PC-9 (cell line): ENCODE results near the gene ARHGEF6.
"Not testable (repeated sequence)": the region's sequence is repeated elsewhere in the genome, so short reads cannot be mapped to it uniquely, and the experiment has no call there.

Experiments used
- CTCF ChIP-seq: fragments of 200-600 bp; sonication (generic); conservative IDR thresholded peaks from 2 replicates; pipeline ENCODE4 v1.6.1; 2017; ENCODE audit warnings: mixed run types, antibody characterized with exemption, mild to moderate bottlenecking, moderate library complexity
- EZH2 ChIP-seq: fragments of 200-600 bp; sonication (generic); IDR thresholded peaks from 2 replicates; pipeline ENCODE4 v1.8.0; 2017; ENCODE audit warnings: antibody characterized with exemption, low read depth

- not testable (repeated sequence) for TF ChIP-seq CTCF, EZH2
These were observed 13.9 kb upstream of the ARHGEF6 start for GRCh38 chrX:136794660-136795059.
